Hippocampal formation (tissue), 2 donors: Measurements from ENCODE around the gene JADE2.
"Not testable (repeated sequence)": the region's sequence is repeated elsewhere in the genome, so short reads cannot be mapped to it uniquely, and the experiment has no call there.

ENCODE experiments used
- DNase-seq, 2 donors: peaks; one replicate each; lab custom pipeline; 2025; lab: John Stamatoyannopoulos, UW

The JADE2 gene

DNA sequence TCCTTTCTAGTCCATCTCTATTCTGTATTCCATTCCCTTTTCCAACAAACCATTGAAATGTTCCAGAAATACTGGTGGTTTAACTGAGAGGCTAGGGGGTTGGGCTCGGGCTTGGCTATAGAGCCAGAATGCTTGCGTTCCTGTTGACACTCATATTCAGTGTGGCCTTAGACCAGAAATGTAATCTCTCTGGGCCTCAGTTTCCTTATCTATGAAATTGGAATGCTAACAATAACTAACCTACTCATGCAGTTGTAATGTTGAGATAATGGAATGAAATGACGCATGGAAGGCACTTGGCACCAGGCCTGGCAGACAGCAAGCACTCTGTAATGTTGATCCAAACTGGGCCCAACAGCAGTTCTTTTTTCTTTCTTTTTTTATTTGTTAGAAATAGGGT lies 26.8 kb downstream of the JADE2 start:
- DNase-seq = no peak

DNA sequence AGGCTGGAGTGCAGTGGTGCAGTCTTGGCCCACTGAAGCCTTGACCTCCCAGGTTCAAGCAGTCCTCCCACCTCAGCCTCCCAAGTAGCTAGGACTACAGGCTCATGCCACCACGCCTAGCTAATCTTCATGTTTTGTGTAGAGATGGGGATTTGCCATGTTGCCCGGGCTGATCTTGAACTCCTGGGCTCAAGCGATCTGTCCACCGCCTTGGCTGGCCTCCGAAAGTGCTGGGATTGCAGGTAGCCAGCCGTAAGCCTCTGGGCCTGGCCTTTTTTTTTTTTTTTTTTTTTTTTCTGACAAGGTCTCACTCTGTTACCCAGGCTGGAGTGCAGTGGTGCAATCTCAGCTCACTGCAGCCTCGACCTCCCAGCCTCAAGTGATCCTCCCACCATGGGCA lies 27.2 kb downstream of the JADE2 start:
- DNase-seq = not testable (repeated sequence)

GRCh38 chr5:134553821-134554267 lies 28.4 kb downstream of the JADE2 start:
- no peak for DNase-seq

GRCh38 chr5:134554319-134555222 lies 29.1 kb downstream of the JADE2 start:
- peak; percentile 14 to 27 for DNase-seq

DNA sequence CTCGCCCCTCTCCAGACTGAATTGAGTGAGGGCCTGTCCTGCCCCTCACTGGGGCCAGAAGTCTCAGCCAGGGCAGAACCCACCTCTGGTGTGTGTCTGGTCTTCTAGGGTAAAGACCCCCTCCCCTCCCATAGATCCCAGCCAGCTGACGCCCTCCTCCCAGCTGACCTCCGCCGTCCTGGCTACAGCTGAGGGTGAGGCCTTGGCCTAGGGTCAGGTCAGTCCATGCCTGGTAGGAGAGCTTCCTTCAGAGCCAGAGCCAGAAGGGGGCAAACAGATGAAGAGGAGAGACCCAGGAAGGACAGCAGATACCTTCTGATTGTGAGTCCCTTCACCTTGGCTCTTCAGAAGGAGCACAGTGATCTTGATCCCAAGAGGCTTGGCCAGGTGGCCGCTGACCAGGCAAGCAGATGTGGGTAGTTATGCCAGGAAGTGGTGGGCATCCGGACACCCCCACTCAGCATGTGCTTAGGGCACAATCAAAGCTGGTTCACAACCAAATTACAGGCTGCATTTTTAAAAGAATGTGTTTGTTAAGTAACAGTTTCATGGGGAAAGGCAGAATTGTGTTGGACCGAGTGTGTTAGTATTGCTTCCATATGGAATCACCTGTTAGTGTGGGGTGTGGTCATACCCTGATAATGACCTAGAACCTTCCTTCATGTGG lies 29.9 kb downstream of the JADE2 start:
- DNase-seq = no peak

DNA sequence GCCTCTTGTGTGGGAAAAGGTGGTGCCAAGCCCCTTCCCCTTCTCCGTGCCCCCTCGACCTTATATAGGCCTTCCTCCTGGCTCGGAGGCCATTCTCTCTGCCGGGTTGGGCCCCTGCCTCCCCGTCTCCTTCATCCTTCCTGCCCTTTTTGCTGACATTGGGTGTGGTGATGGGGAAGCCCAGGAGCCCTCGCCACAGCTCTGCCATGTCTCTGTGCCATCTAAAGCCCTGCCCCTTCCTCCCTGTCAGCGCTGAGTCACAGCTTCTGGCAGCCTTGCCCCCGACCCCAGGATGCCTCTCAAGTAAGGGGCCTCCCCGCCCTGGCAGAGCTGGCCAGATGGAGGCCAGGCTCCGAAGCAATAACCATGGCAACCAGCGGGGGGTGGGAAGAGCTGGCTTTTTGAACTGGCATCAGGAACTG lies 30.4 kb downstream of the JADE2 start:
- DNase-seq = peak; percentile 2 to 27

DNA sequence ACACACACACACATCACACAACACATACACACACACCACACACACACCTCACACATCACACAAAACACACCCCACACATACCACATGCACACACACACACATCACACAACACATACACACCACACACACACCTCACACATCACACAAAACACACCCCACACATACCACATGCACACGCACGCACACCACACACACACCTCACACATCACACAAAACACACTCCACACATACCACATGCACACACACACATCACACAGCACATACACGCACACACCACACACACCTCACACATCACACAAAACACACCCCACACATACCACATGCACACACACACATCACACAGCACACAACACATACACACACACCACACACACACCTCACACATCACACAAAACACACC lies 31.1 kb downstream of the JADE2 start:
- DNase-seq = not testable (repeated sequence)

DNA sequence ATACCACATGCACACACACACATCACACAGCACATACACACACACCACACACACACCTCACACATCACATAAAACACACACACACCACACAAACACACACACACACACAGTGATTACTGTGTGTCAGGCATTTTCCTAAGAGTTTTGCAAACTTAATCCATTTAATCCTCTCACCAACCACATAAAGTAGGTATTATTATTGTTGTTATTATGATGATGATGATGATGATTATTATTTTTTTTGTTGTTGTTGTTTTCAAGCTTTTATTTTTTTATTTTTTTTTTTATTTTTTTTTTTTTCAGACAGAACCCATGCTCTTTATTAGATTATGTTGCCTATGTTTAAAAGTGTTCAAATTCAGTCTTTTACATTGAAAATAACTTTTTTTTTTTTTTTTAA lies 31.5 kb downstream of the JADE2 start:
- DNase-seq = no peak

DNA sequence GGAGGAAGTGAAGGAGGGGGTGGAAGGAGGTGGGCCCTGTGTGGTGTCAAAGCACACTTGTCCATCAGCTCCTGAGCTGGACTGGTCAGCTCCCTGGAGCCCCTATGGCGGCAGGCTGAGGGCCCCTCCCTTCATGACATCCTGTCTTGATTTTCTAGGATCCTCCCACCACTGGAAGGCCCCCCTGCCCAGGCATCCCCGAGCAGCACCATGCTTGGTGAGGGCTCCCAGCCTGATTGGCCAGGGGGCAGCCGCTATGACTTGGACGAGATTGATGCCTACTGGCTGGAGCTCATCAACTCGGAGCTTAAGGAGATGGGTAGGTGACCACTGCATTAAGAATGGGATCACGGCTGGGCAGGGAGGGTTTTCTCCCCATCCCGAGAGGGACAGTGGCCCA lies 34.2 kb downstream of the JADE2 start:
- DNase-seq = no peak

DNA sequence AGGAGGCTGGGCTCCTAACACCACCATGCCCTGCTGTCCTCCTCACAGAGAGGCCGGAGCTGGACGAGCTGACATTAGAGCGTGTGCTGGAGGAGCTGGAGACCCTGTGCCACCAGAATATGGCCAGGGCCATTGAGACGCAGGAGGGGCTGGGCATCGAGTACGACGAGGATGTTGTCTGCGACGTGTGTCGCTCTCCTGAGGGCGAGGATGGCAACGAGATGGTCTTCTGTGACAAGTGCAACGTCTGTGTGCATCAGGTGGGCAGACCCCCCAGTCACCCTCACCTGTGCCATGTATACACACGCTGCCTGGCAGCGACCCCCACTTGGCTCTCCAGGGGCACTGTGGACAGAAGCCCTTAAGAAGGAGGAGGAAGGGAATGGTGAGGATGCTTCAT lies 35.2 kb downstream of the JADE2 start:
- DNase-seq = no peak

GRCh38 chr5:134561871-134562296 lies 36.4 kb downstream of the JADE2 start:
- DNase-seq = no peak

- DNase-seq = no peak
Measured at GRCh38 chr5:134563221-134563620, 37.8 kb downstream of the JADE2 start.

GRCh38 chr5:134563962-134564361 lies 38.5 kb downstream of the JADE2 start:
- DNase-seq = no peak

DNA sequence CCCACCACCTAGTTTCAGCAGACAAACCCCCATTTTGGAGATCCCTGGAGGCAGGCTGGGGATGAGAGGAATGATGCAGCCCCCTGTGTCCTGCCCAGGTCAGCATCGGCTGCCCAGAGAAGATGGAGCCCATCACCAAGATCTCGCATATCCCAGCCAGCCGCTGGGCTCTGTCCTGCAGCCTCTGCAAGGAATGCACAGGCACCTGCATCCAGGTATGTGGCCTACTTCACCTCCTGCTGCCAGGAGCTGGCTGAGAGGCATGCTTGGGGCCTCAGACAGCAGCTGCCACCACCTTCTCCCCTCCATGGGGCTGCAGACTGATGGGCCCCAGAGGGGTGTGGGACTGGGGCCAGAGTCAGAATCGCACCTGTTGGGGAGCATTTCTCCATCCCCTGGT lies 38.9 kb downstream of the JADE2 start:
- DNase-seq = no peak

GRCh38 chr5:134565791-134566740 lies 40.6 kb downstream of the JADE2 start:
- no peak for DNase-seq

GRCh38 chr5:134566741-134567221 lies 41.3 kb downstream of the JADE2 start:
- DNase-seq = no peak

DNA sequence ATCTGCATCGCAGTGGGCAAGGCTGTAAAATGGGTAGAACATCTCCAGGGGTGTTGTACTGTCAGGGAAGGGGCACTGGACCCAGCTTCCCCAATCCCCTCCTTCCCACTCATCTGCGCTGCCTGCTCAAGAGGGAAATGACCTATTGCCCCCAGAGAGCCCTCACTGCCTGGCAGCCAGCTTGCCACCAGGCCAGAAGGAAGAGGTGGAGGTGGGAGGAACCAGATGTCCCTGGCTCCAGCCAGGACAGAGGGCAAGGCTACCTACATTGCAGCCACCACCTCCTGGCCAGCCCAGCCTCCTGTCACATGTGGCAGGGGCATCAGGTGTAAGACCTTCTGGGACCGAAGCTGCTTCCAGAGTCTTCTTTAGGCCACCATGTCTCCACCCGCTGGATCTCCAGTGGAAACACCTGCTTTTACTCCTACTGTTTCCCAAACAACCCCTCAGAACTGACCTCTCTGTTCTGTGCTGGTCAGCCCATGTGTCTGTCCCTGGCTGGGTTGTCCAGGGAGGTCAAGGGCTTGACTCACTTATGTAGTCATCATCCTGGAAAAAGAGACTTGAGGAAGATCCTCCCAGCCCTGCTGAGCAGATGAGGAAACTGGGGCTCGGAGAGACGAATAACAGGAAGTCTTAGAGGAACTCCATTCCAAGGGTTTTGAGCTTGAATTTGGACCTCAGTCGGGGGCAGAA lies 42.3 kb downstream of the JADE2 start:
- DNase-seq = no peak

- DNase-seq = no peak
Measured at GRCh38 chr5:134568337-134568700, 42.8 kb downstream of the JADE2 start.

DNA sequence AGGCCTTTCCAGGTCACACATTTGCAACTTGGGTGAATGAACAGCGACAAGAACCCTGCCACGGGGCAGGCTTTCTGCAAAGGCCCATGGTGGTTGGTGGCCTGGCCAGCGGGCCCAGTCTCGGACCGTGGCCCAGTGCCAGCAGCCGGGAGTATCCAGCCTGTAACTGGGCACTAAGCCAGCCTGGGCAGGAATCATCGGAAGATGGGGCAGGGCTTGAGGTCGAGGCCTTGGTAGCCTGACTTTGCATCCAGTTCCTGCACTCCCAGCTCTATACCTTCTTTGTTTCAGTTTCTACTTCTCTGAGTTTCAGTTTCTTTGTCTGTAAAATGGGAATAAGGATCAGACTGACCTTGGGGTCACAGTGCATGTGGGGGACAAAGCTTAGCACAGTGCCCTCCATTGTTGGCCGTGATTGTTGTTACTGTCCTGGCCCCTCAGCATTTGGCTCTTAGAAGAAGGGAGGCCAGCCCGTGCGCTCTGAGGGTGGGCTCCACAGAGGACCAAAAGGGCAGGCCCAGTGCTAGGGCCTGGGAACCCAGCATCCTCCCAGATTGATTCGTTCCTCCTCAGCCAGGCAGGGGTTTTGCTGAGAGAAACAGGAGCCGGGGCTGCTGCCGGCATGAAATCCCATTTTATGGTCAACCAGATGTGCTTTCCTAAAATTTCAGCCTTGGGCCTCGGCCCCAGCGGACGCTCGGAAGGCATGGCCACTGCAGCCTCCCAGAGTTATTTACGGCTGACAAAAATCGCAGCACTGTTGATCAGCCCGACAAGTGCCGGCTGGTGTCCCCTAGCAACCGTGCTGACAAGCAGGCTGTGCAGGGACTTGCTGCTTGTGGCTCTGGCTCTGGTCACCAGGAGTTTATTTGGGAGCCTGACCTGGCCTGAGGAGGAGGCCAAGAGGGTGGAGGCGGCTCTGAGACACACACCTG lies 43.6 kb downstream of the JADE2 start:
- DNase-seq = peak; percentile 48 to 69

GRCh38 chr5:134569758-134570364 lies 44.4 kb downstream of the JADE2 start:
- no peak for DNase-seq
